WTC11 (cell line): ENCODE data around the gene GABPB2. TPM values are rescaled to one million over a fixed set of nuclear protein-coding genes. Genes with fewer than 3 reads are reported as not detected.

Source experiments
- ATAC-seq: fragments of 200-7000 bp; cut with Tn5 transposase; 2 replicates; pipeline ENCODE4 v1.10.0; 2021; ENCODE audit warnings: mild to moderate bottlenecking, moderate library complexity
- CTCF ChIA-PET: fragments of 300-600 bp; sonication (Branson Sonifier 250); formaldehyde crosslinking; loops from one replicate; lab custom pipeline; 2021; ENCODE audit warnings: antibody characterized with exemption; lab: Charles Lee
- POLR2A ChIA-PET: fragments of 350-600 bp; sonication (Branson Sonifier 250); formaldehyde crosslinking; loops from one replicate; lab custom pipeline; 2021; ENCODE audit warnings: antibody characterized with exemption; lab: Charles Lee
- DNase-seq: peaks from one replicate; pipeline ENCODE4 v3.0.0; 2021; ENCODE audit warnings: low spot score
- H3K27ac Mint-ChIP-seq: 2 replicates; pipeline ENCODE4 v1.8.0; 2021; ENCODE audit warnings: mixed read lengths
- H3K27me3 Mint-ChIP-seq: 2 replicates; pipeline ENCODE4 v1.8.0; 2021; ENCODE audit warnings: low read depth, mild to moderate bottlenecking, moderate library complexity, mixed read lengths
- H3K36me3 Mint-ChIP-seq: 2 replicates; pipeline ENCODE4 v1.8.0; 2021; ENCODE audit warnings: mixed read lengths
- H3K4me1 Mint-ChIP-seq: 2 replicates; pipeline ENCODE4 v1.8.0; 2022; ENCODE audit warnings: mixed read lengths
- H3K4me3 Mint-ChIP-seq: 2 replicates; pipeline ENCODE4 v1.8.0; 2021; ENCODE audit warnings: mild to moderate bottlenecking, moderate library complexity, mixed read lengths
- H3K9me3 Mint-ChIP-seq: 2 replicates; pipeline ENCODE4 v1.8.0; 2021; ENCODE audit warnings: mixed read lengths
- AFF4 ChIP-seq: sonication (generic); formaldehyde crosslinking; IDR thresholded peaks from 2 replicates; pipeline ENCODE4 v1.8.1; 2023; ENCODE audit warnings: mild to moderate bottlenecking, missing genetic modification reagents, borderline replicate concordance
- E2F5 ChIP-seq: sonication (generic); formaldehyde crosslinking; IDR thresholded peaks from 2 replicates; pipeline ENCODE4 v1.8.1; 2022; ENCODE audit warnings: mild to moderate bottlenecking, moderate library complexity, missing genetic modification reagents
- HMGXB4 ChIP-seq: sonication (generic); formaldehyde crosslinking; IDR thresholded peaks from 2 replicates; pipeline ENCODE4 v1.8.1; 2023; ENCODE audit warnings: mild to moderate bottlenecking, moderate library complexity, missing genetic modification reagents
- IRF2 ChIP-seq: sonication (generic); formaldehyde crosslinking; IDR thresholded peaks from 2 replicates; pipeline ENCODE4 v1.8.0; 2022; ENCODE audit warnings: low read depth, missing genetic modification reagents, borderline replicate concordance
- JAZF1 ChIP-seq: fragments of 250-450 bp; sonication (Bioruptor Pico); IDR thresholded peaks from 2 replicates; pipeline ENCODE4 v1.9.0; 2021; ENCODE audit warnings: moderate library complexity, mild to moderate bottlenecking, inconsistent platforms
- NR1H2 ChIP-seq: sonication (generic); formaldehyde crosslinking; IDR thresholded peaks from 2 replicates; pipeline ENCODE4 v1.9.0; 2021; ENCODE audit warnings: mild to moderate bottlenecking, moderate library complexity, missing genetic modification reagents
- OVOL2 ChIP-seq: fragments of 250-450 bp; sonication (Bioruptor Pico); IDR thresholded peaks from 2 replicates; pipeline ENCODE4 v1.9.0; 2021; ENCODE audit warnings: mild to moderate bottlenecking, borderline replicate concordance
- SMAD3 ChIP-seq: sonication (generic); formaldehyde crosslinking; IDR thresholded peaks from 2 replicates; pipeline ENCODE4 v1.8.0; 2022; ENCODE audit warnings: missing genetic modification reagents, mild to moderate bottlenecking, borderline replicate concordance
- SOX15 ChIP-seq: fragments of 250-450 bp; sonication (Bioruptor Pico); IDR thresholded peaks from 2 replicates; pipeline ENCODE4 v1.9.0; 2021; ENCODE audit warnings: mild to moderate bottlenecking
- SP1 ChIP-seq: sonication (generic); formaldehyde crosslinking; conservative IDR thresholded peaks from 2 replicates; pipeline ENCODE4 v1.8.1; 2022; ENCODE audit warnings: missing genetic modification reagents
- TCF7 ChIP-seq: sonication (generic); formaldehyde crosslinking; IDR thresholded peaks from 2 replicates; pipeline ENCODE4 v1.8.0; 2022; ENCODE audit warnings: mild to moderate bottlenecking, low read depth, missing genetic modification reagents, moderate library complexity
- TEAD4 ChIP-seq: sonication (generic); formaldehyde crosslinking; IDR thresholded peaks from 2 replicates; pipeline ENCODE4 v1.8.0; 2022; ENCODE audit warnings: mild to moderate bottlenecking, missing genetic modification reagents
- ZBTB43 ChIP-seq: sonication (generic); formaldehyde crosslinking; IDR thresholded peaks from 2 replicates; pipeline ENCODE4 v1.8.1; 2023; ENCODE audit warnings: mild to moderate bottlenecking, missing genetic modification reagents
- ZNF232 ChIP-seq: sonication (generic); formaldehyde crosslinking; IDR thresholded peaks from 2 replicates; pipeline ENCODE4 v1.8.0; 2022; ENCODE audit warnings: mild to moderate bottlenecking, missing genetic modification reagents
- ZNF416 ChIP-seq: fragments of 250-450 bp; sonication (Bioruptor Pico); IDR thresholded peaks from 2 replicates; pipeline ENCODE4 v1.9.0; 2021; ENCODE audit warnings: mild to moderate bottlenecking, inconsistent platforms
- ZNF423 ChIP-seq: fragments of 250-450 bp; sonication (Bioruptor Pico); IDR thresholded peaks from 2 replicates; pipeline ENCODE4 v2.1.2; 2022; ENCODE audit warnings: mild to moderate bottlenecking, moderate library complexity
- ZNF671 ChIP-seq: fragments of 250-450 bp; sonication (Bioruptor Pico); IDR thresholded peaks from 2 replicates; pipeline ENCODE4 v1.8.0; 2021; ENCODE audit warnings: mild to moderate bottlenecking
- total RNA-seq: library from RNA; stranded (reverse); gene quantifications from 3 replicates; pipeline ENCODE4 v1.2.3, GENCODE V29; 2021
- TF ChIP-seq, protein P1 (sequence below): sonication (generic); formaldehyde crosslinking; conservative IDR thresholded peaks from 2 replicates; pipeline ENCODE4 v1.8.1; 2023; ENCODE audit warnings: mild to moderate bottlenecking, low read depth, missing genetic modification reagents, moderate library complexity
- TF ChIP-seq, protein P2 (sequence below): fragments of 250-450 bp; sonication (Bioruptor Pico); IDR thresholded peaks from 2 replicates; pipeline ENCODE4 v1.9.0; 2021; ENCODE audit warnings: mild to moderate bottlenecking
- TF ChIP-seq, protein P3 (sequence below): sonication (generic); formaldehyde crosslinking; IDR thresholded peaks from 2 replicates; pipeline ENCODE4 v1.8.1; 2022; ENCODE audit warnings: low read depth, mild to moderate bottlenecking, moderate library complexity, missing genetic modification reagents, borderline replicate concordance
- TF ChIP-seq, protein P4 (sequence below): sonication (generic); formaldehyde crosslinking; IDR thresholded peaks from 2 replicates; pipeline ENCODE4 v1.8.1; 2022; ENCODE audit warnings: missing genetic modification reagents, borderline replicate concordance

The GABPB2 gene
- total RNA-seq, 1 experiment from 2014 or later: 1.7 TPM

DNA sequence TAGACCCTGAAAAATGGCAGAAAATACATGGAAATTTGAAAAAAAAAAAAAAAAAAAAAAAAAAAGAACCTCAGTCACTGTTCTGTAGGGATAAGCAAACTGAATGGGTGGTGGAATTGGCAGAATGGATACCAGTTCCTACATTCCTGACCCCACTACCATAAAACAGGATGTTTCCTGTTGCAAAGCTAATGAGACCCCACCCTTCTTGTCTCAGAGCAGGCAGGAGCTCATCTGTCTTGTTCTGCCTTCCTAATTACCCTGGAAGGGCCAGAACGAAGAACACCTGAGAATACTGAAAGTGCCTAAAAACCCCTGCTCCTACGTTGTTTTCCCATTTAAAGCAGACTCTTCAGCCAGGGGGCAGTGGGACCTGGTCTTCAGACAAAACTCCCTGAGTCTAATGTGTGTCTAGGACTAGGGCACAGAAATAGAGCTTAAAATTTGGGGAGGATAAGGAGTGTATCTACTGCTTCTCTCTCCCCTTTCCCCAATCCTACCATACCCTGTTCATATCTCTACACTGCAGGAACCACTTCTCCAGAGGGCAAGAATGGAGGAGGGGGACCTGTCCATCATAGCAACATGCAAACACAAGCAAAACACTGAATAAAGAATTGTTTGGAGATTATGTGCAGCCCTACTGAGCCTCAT is 19.1 kb upstream of the GABPB2 start (continued):
- TF ChIP-seq AFF4 (CRISPR knock-in tag): no peak
- TF ChIP-seq TEAD4 (CRISPR knock-in tag): no peak
- no peak for TF ChIP-seq SMAD3 (CRISPR knock-in tag)
- TF ChIP-seq TCF7 (CRISPR knock-in tag): no peak

DNA sequence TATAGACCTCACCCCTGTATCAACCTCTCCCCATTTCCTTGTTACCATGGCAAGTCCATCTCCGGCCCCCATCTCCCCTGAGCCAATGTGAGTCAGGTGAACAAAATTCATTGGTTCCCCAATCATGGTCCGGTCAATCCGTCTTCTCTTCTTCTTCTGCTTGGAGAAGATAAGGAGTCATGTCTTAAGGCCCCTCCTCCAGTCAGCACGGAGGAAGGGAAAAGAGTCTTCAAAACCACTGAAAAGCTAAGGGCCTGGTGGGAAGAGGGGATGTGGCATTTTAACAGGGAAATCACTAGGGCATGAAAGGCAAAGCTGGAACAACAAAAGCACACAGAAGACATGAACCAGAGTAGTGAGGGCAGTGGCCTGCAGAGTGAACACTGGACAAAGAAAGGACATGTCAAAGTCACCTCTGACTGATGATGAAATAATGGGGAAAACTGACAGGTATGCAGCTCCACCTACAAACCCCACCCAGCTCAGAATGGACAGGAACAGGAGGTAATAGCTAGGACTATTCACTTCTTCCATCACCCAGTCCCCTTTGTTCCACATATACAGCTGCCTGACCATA is 15.5 kb upstream of the GABPB2 start:
- H3K36me3 Mint-ChIP-seq: peaks cover 52% of the 10 kb centered on the region
- POLR2A ChIA-PET: no interaction called here
- no peaks in the 10 kb centered on the region for H3K27me3 Mint-ChIP-seq
- CTCF ChIA-PET: interaction anchor here (1.0 kb wide), 1 partner anchor 16 kb away, joined by 5 read pairs; the partner anchor contains the start of gene GABPB2
- H3K9me3 Mint-ChIP-seq: no peaks in the 10 kb centered on the region
- no peak for ATAC-seq
- no peak overlapping the region for H3K27ac Mint-ChIP-seq
- no peak overlapping the region for H3K4me3 Mint-ChIP-seq
- peaks cover 24% of the 10 kb centered on the region for H3K4me1 Mint-ChIP-seq
- DNase-seq: no peak
- TF ChIP-seq, protein P1, sequence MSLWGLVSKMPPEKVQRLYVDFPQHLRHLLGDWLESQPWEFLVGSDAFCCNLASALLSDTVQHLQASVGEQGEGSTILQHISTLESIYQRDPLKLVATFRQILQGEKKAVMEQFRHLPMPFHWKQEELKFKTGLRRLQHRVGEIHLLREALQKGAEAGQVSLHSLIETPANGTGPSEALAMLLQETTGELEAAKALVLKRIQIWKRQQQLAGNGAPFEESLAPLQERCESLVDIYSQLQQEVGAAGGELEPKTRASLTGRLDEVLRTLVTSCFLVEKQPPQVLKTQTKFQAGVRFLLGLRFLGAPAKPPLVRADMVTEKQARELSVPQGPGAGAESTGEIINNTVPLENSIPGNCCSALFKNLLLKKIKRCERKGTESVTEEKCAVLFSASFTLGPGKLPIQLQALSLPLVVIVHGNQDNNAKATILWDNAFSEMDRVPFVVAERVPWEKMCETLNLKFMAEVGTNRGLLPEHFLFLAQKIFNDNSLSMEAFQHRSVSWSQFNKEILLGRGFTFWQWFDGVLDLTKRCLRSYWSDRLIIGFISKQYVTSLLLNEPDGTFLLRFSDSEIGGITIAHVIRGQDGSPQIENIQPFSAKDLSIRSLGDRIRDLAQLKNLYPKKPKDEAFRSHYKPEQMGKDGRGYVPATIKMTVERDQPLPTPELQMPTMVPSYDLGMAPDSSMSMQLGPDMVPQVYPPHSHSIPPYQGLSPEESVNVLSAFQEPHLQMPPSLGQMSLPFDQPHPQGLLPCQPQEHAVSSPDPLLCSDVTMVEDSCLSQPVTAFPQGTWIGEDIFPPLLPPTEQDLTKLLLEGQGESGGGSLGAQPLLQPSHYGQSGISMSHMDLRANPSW: no peak
- no peak for TF ChIP-seq SP1 (CRISPR knock-in tag)
- no peak for TF ChIP-seq JAZF1 (CRISPR knock-in tag)
- TF ChIP-seq NR1H2 (CRISPR knock-in tag): no peak
- TF ChIP-seq, protein P2, sequence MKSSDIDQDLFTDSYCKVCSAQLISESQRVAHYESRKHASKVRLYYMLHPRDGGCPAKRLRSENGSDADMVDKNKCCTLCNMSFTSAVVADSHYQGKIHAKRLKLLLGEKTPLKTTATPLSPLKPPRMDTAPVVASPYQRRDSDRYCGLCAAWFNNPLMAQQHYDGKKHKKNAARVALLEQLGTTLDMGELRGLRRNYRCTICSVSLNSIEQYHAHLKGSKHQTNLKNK (CRISPR knock-in tag): no peak
- no peak for TF ChIP-seq IRF2 (CRISPR knock-in tag)
- TF ChIP-seq E2F5 (CRISPR knock-in tag): no peak
- no peak for TF ChIP-seq ZNF423
- no peak for TF ChIP-seq OVOL2 (CRISPR knock-in tag)
- TF ChIP-seq ZNF671: no peak
- no peak for TF ChIP-seq HMGXB4 (CRISPR knock-in tag)
- TF ChIP-seq, protein P3, sequence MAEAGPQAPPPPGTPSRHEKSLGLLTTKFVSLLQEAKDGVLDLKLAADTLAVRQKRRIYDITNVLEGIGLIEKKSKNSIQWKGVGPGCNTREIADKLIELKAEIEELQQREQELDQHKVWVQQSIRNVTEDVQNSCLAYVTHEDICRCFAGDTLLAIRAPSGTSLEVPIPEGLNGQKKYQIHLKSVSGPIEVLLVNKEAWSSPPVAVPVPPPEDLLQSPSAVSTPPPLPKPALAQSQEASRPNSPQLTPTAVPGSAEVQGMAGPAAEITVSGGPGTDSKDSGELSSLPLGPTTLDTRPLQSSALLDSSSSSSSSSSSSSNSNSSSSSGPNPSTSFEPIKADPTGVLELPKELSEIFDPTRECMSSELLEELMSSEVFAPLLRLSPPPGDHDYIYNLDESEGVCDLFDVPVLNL (CRISPR knock-in tag): no peak
- TF ChIP-seq ZNF232 (CRISPR knock-in tag): no peak
- TF ChIP-seq, protein P4, sequence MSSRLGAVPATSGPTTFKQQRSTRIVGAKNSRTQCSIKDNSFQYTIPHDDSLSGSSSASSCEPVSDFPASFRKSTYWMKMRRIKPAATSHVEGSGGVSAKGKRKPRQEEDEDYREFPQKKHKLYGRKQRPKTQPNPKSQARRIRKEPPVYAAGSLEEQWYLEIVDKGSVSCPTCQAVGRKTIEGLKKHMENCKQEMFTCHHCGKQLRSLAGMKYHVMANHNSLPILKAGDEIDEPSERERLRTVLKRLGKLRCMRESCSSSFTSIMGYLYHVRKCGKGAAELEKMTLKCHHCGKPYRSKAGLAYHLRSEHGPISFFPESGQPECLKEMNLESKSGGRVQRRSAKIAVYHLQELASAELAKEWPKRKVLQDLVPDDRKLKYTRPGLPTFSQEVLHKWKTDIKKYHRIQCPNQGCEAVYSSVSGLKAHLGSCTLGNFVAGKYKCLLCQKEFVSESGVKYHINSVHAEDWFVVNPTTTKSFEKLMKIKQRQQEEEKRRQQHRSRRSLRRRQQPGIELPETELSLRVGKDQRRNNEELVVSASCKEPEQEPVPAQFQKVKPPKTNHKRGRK (CRISPR knock-in tag): no peak
- no peak for TF ChIP-seq SOX15 (CRISPR knock-in tag)
- no peak for TF ChIP-seq ZBTB43
- no peak for TF ChIP-seq ZNF416 (CRISPR knock-in tag)
